OCI-LY7 (cell line): Measurements from ENCODE around the gene OR11A1. TPM values are rescaled to one million over a fixed set of nuclear protein-coding genes. Genes with fewer than 3 reads are reported as not detected.

Experiments
- BruUV-seq: library from RNA; stranded (reverse); fragments of 400-500 nt; replicated peaks from 2 replicates; lab custom pipeline; 2021; lab: Mats Ljungman, UMichigan
- CTCF ChIA-PET: fragments of 300-600 bp; sonication (Branson Sonifier 250); formaldehyde crosslinking; loops from one replicate; lab custom pipeline; 2022; ENCODE audit warnings: antibody characterized with exemption; ENCODE audit not compliant: unreplicated experiment; lab: Charles Lee
- POLR2A ChIA-PET: fragments of 300-600 bp; sonication (Branson Sonifier 250); formaldehyde crosslinking; loops from one replicate; lab custom pipeline; 2022; ENCODE audit warnings: antibody characterized with exemption; lab: Charles Lee
- DNase-seq: peaks from one replicate; pipeline ENCODE4 v3.0.0-alpha.2; 2015; ENCODE audit warnings: low spot score
- H2AFZ ChIP-seq: fragments of 200-600 bp; sonication (generic), shearing (Covaris generic); 2 replicates; pipeline ENCODE4 v1.6.1; 2014; ENCODE audit warnings: mild to moderate bottlenecking, antibody characterized with exemption, low read length, moderate library complexity
- H3K27ac ChIP-seq: fragments of 200-600 bp; sonication (generic); 2 replicates; pipeline ENCODE4 v1.5.1; 2014; ENCODE audit warnings: mixed run types, low read depth, mild to moderate bottlenecking, moderate library complexity, low read length, inconsistent platforms; ENCODE audit not compliant: poor library complexity, severe bottlenecking
- H3K36me3 ChIP-seq: fragments of 200-600 bp; sonication (generic); 2 replicates; pipeline ENCODE4 v1.6.1; 2014; ENCODE audit warnings: mild to moderate bottlenecking, antibody characterized with exemption, low read length, moderate library complexity, mixed read lengths; ENCODE audit not compliant: insufficient read depth
- H3K4me1 ChIP-seq: fragments of 200-600 bp; sonication (generic); 2 replicates; pipeline ENCODE4 v1.5.1; 2014; ENCODE audit warnings: mild to moderate bottlenecking, low read length; ENCODE audit not compliant: insufficient read depth, poor library complexity, severe bottlenecking
- H3K4me2 ChIP-seq: fragments of 200-600 bp; sonication (generic); 2 replicates; pipeline ENCODE4 v1.6.1; 2014; ENCODE audit warnings: mild to moderate bottlenecking, low read length
- H3K4me3 ChIP-seq: fragments of 200-600 bp; sonication (generic); 2 replicates; pipeline ENCODE4 v1.5.1; 2014; ENCODE audit warnings: mild to moderate bottlenecking, low read depth, low read length; ENCODE audit not compliant: poor library complexity, severe bottlenecking
- H3K79me2 ChIP-seq: fragments of 200-600 bp; sonication (generic); 2 replicates; pipeline ENCODE4 v1.6.1; 2016; ENCODE audit warnings: low read depth, mild to moderate bottlenecking, low read length, moderate library complexity, mixed read lengths; ENCODE audit not compliant: insufficient read depth
- H3K9me2 ChIP-seq: fragments of 200-600 bp; sonication (generic); 2 replicates; pipeline ENCODE4 v1.6.1; 2016; ENCODE audit warnings: mild to moderate bottlenecking, low read length, mixed read lengths; ENCODE audit not compliant: insufficient read depth
- H3K9me3 ChIP-seq: fragments of 200-600 bp; sonication (generic); 2 replicates; pipeline ENCODE4 v1.6.1; 2014; ENCODE audit warnings: mild to moderate bottlenecking, mixed run types, low read length, mixed read lengths
- H4K20me1 ChIP-seq: fragments of 200-600 bp; sonication (generic); 2 replicates; pipeline ENCODE4 v1.6.1; 2014; ENCODE audit warnings: mild to moderate bottlenecking, antibody characterized with exemption, low read length, moderate library complexity, mixed read lengths; ENCODE audit not compliant: insufficient read depth
- EZH2phosphoT487 ChIP-seq: fragments of 200-600 bp; sonication (generic); IDR thresholded peaks from 2 replicates; pipeline ENCODE4 v1.6.1; 2018; ENCODE audit warnings: low read depth, borderline replicate concordance, mild to moderate bottlenecking, mixed run types, antibody characterized with exemption, low read length, moderate library complexity, mixed read lengths
- intact Hi-C: fragments of 100-400 bp; cut with micrococcal nuclease; formaldehyde crosslinking; loops from one replicate; pipeline ENCODE4 v1.10.0; 2022; ENCODE audit not compliant: unreplicated experiment
- total RNA-seq, 2 experiments: library from RNA; depleted of rRNA in 1 of 2; stranded (reverse); fragments of >200 nt in 1 of 2; shearing (Covaris generic) in 1 of 2; gene quantifications; 2 replicates each; pipeline ENCODE4 v1.2.3, GENCODE V29; 2014 to 2022
- TF ChIP-seq, protein P1 (sequence below): fragments of 200-600 bp; sonication (generic); conservative IDR thresholded peaks from 2 replicates; pipeline ENCODE4 v1.5.1; 2014; ENCODE audit warnings: mild to moderate bottlenecking, antibody characterized with exemption, low read length, moderate library complexity, mixed read lengths

The OR11A1 gene
- total RNA-seq, 2 experiments from 2014 or later = not detected

GRCh38 chr6:29465279-29465678 lies 8.4 kb upstream of the OR11A1 start:
- Histone ChIP-seq H3K79me2 (no peaks in the 10 kb centered on the region), H3K27ac (no peak overlapping the region), H2AFZ (no peak overlapping the region), H3K36me3 (no peaks in the 10 kb centered on the region), H3K4me1 (no peaks in the 10 kb centered on the region), H4K20me1 (no peaks in the 10 kb centered on the region), H3K9me2 (no peaks in the 10 kb centered on the region), H3K4me3 (no peak overlapping the region), H3K9me3 (no peaks in the 10 kb centered on the region), H3K4me2 (no peak overlapping the region)
- ChIA-PET POLR2A (no interaction called here), CTCF (no interaction called here)
- DNase-seq = no peak
- no TSS peak for BruUV-seq
- intact Hi-C loops = no loop called here
- TF ChIP-seq, protein P1, sequence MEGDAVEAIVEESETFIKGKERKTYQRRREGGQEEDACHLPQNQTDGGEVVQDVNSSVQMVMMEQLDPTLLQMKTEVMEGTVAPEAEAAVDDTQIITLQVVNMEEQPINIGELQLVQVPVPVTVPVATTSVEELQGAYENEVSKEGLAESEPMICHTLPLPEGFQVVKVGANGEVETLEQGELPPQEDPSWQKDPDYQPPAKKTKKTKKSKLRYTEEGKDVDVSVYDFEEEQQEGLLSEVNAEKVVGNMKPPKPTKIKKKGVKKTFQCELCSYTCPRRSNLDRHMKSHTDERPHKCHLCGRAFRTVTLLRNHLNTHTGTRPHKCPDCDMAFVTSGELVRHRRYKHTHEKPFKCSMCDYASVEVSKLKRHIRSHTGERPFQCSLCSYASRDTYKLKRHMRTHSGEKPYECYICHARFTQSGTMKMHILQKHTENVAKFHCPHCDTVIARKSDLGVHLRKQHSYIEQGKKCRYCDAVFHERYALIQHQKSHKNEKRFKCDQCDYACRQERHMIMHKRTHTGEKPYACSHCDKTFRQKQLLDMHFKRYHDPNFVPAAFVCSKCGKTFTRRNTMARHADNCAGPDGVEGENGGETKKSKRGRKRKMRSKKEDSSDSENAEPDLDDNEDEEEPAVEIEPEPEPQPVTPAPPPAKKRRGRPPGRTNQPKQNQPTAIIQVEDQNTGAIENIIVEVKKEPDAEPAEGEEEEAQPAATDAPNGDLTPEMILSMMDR = no peak
- no peak for TF ChIP-seq EZH2phosphoT487

- H3K9me3 ChIP-seq = no peaks in the 10 kb centered on the region
- ChIA-PET CTCF (no interaction called here), POLR2A (interaction anchor here (0.6 kb wide), 1 partner anchor 586 kb away, joined by 3 read pairs; no protein-coding TSS in a partner anchor)
- H3K27ac ChIP-seq = no peak overlapping the region
- H2AFZ ChIP-seq = no peak overlapping the region
- no peaks in the 10 kb centered on the region for H3K9me2 ChIP-seq
- no peak overlapping the region for H3K4me3 ChIP-seq
- intact Hi-C loops = no loop called here
- no peaks in the 10 kb centered on the region for H3K79me2 ChIP-seq
- no peak for TF ChIP-seq EZH2phosphoT487
- TF ChIP-seq, protein P1 = no peak
- no peak for DNase-seq
- no peak overlapping the region for H3K4me2 ChIP-seq
- BruUV-seq = no TSS peak
- no peaks in the 10 kb centered on the region for H4K20me1 ChIP-seq
- no peaks in the 10 kb centered on the region for H3K4me1 ChIP-seq
- H3K36me3 ChIP-seq = no peaks in the 10 kb centered on the region
Measured at GRCh38 chr6:29462022-29462421, 5.2 kb upstream of the OR11A1 start.

- no peak overlapping the region for H3K4me2 ChIP-seq
- H4K20me1 ChIP-seq = no peaks in the 10 kb centered on the region
- no peaks in the 10 kb centered on the region for H3K9me3 ChIP-seq
- no peaks in the 10 kb centered on the region for H3K79me2 ChIP-seq
- H3K27ac ChIP-seq = no peak overlapping the region
- no peaks in the 10 kb centered on the region for H3K36me3 ChIP-seq
- CTCF ChIA-PET = no interaction called here
- no peak for DNase-seq
- no peaks in the 10 kb centered on the region for H3K9me2 ChIP-seq
- no peak overlapping the region for H3K4me3 ChIP-seq
- TF ChIP-seq EZH2phosphoT487 = no peak
- TF ChIP-seq, protein P1 = no peak
- POLR2A ChIA-PET = interaction anchor here (0.6 kb wide), 1 partner anchor 587 kb away, joined by 3 read pairs; no protein-coding TSS in a partner anchor
- no peaks in the 10 kb centered on the region for H3K4me1 ChIP-seq
- H2AFZ ChIP-seq = no peak overlapping the region
- no TSS peak for BruUV-seq
- intact Hi-C loops = no loop called here
Measured at GRCh38 chr6:29461021-29461814, 4.3 kb upstream of the OR11A1 start.
